Activated T-helper 2 cell treated with anti-CD3 and anti-CD28 coated beads, Interferon-gamma antibody, Interleukin-2, Interleukin-4, amounts not matched to agents 10 μg/mL and 5 μg/mL and 100 μg/mL, durations not matched to agents 14 hours and 24 hours and 36 hours (primary cell): ENCODE measurements around the gene NPIPB6. TPM values are rescaled to one million over a fixed set of nuclear protein-coding genes. Genes with fewer than 3 reads are reported as not detected.
A peak's percentile ranks its signal among the peaks of the same experiment; 100 is the strongest.

Experiments used
- DNase-seq: peaks from one replicate; pipeline ENCODE4 v3.0.0; 2021; ENCODE audit warnings: low spot score
- H3K27ac Mint-ChIP-seq: one replicate; pipeline ENCODE4 v1.8.0; 2021; ENCODE audit warnings: mixed read lengths
- H3K27me3 Mint-ChIP-seq: one replicate; pipeline ENCODE4 v1.8.0; 2021; ENCODE audit warnings: low read depth, mixed read lengths
- H3K36me3 Mint-ChIP-seq: one replicate; pipeline ENCODE4 v1.8.0; 2021; ENCODE audit warnings: low read depth, mixed read lengths
- H3K4me1 Mint-ChIP-seq: one replicate; pipeline ENCODE4 v1.8.0; 2021; ENCODE audit warnings: low read depth, mixed read lengths
- H3K4me3 Mint-ChIP-seq: one replicate; pipeline ENCODE4 v1.8.0; 2021; ENCODE audit warnings: low read depth, mild to moderate bottlenecking, moderate library complexity, mixed read lengths
- H3K9me3 Mint-ChIP-seq: one replicate; pipeline ENCODE4 v1.8.0; 2021; ENCODE audit warnings: mixed read lengths
- intact Hi-C: fragments of 100-400 bp; cut with micrococcal nuclease; formaldehyde crosslinking; loops from one replicate; pipeline ENCODE4 v1.15.1; 2023
- total RNA-seq: library from RNA; stranded (reverse); gene quantifications from 2 replicates; pipeline ENCODE4 v1.2.3, GENCODE V29; 2022

The NPIPB6 gene
- total RNA-seq, 1 donor from 2014 or later: 2.6 TPM

GRCh38 chr16:28303132-28303531 is 60.2 kb downstream of the NPIPB6 start:
- intact Hi-C loops: loop anchor here (5.0 kb wide), 1 partner anchor 166 kb away; no protein-coding TSS in a partner anchor
- Mint-ChIP-seq H3K36me3 (no peaks in the 10 kb centered on the region), H3K4me1 (peaks cover 2% of the 10 kb centered on the region), H3K4me3 (no peak overlapping the region), H3K27me3 (no peaks in the 10 kb centered on the region), H3K27ac (no peak overlapping the region), H3K9me3 (no peaks in the 10 kb centered on the region)
- no peak for DNase-seq

DNA sequence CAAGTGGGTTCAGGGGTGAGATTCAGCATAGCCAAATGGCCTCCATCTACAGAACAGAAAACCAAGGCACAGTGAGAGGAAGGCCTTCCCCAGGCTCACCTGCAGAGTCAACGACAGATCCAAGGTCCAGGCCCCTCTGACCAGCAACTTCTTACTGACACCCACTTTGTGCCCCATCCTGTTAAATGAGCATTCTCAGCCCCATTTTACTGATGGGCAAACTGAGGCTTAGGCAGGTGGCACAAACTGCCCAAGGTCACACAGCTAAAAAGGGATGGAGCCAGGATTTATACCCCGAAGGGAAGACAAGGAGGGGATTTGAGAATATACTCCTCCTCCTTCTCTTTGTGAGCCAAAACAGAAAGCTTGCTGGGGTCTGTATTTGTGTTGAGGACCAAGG is 61.7 kb downstream of the NPIPB6 start:
- Mint-ChIP-seq H3K9me3 (no peaks in the 10 kb centered on the region), H3K4me3 (no peak overlapping the region), H3K27ac (no peak overlapping the region), H3K27me3 (no peaks in the 10 kb centered on the region), H3K4me1 (peaks cover 14% of the 10 kb centered on the region), H3K36me3 (no peaks in the 10 kb centered on the region)
- intact Hi-C loops: loop anchor here (5.0 kb wide), 1 partner anchor 164 kb away; no protein-coding TSS in a partner anchor
- DNase-seq: no peak

- H3K36me3 Mint-ChIP-seq: no peaks in the 10 kb centered on the region
- intact Hi-C loops: loop anchor here (5.0 kb wide), 1 partner anchor 164 kb away; no protein-coding TSS in a partner anchor
- no peaks in the 10 kb centered on the region for H3K9me3 Mint-ChIP-seq
- DNase-seq: no peak
- H3K27ac Mint-ChIP-seq: no peak overlapping the region
- no peaks in the 10 kb centered on the region for H3K27me3 Mint-ChIP-seq
- H3K4me3 Mint-ChIP-seq: no peak overlapping the region
- H3K4me1 Mint-ChIP-seq: peaks cover 15% of the 10 kb centered on the region
These were observed 62.2 kb downstream of the NPIPB6 start for GRCh38 chr16:28301154-28301553.

DNA sequence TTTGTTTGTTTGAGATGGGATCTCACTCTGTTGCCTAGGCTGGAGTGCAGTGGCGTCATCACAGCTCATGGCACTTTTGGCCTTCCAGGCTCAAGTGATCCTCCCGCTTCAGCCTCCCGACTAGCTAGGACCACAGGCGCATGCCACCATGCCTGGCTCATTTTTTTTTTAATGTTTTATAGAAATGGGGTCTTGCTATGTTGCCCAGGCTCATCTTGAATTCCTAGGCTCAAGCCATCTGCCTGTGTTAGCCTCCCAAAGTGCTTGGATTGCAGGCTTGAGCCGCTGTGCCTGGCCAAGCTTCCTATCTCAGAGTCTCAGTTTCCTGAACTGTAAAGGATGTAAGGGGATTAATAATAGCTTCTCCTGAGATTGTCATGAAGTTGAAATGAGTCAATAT is 63.0 kb downstream of the NPIPB6 start:
- intact Hi-C loops: loop anchor here (5.0 kb wide), 1 partner anchor 163 kb away; no protein-coding TSS in a partner anchor
- Mint-ChIP-seq H3K9me3 (no peaks in the 10 kb centered on the region), H3K4me3 (no peak overlapping the region), H3K36me3 (no peaks in the 10 kb centered on the region), H3K27me3 (peaks cover 2% of the 10 kb centered on the region), H3K4me1 (peaks cover 17% of the 10 kb centered on the region), H3K27ac (no peak overlapping the region)
- no peak for DNase-seq

DNA sequence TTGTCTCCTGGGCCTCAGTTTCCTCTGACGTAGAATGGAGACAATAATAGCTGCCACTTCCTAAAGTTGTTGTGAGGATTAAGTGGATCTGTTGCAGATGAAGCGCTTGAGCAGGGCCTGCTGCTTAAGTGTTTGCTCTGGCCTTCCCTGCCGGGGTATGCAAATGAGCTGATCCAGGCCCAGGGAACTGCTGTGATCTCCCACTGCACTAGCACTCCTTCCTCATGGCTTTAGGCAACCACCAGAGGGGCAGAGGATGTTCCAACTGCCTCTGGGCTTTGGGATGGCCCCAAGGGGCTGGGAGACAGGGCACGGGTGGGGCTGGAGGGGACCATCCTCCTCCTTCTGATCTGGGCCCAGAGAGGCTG is 64.8 kb downstream of the NPIPB6 start:
- intact Hi-C loops: loop anchor here (10.0 kb wide), 1 partner anchor 84 kb away; the partner anchor contains the start of gene XPO6
- Mint-ChIP-seq H3K4me3 (no peak overlapping the region), H3K27ac (no peak overlapping the region), H3K36me3 (no peaks in the 10 kb centered on the region), H3K9me3 (no peaks in the 10 kb centered on the region), H3K27me3 (peaks cover 19% of the 10 kb centered on the region), H3K4me1 (peaks cover 21% of the 10 kb centered on the region)
- DNase-seq: no peak

DNA sequence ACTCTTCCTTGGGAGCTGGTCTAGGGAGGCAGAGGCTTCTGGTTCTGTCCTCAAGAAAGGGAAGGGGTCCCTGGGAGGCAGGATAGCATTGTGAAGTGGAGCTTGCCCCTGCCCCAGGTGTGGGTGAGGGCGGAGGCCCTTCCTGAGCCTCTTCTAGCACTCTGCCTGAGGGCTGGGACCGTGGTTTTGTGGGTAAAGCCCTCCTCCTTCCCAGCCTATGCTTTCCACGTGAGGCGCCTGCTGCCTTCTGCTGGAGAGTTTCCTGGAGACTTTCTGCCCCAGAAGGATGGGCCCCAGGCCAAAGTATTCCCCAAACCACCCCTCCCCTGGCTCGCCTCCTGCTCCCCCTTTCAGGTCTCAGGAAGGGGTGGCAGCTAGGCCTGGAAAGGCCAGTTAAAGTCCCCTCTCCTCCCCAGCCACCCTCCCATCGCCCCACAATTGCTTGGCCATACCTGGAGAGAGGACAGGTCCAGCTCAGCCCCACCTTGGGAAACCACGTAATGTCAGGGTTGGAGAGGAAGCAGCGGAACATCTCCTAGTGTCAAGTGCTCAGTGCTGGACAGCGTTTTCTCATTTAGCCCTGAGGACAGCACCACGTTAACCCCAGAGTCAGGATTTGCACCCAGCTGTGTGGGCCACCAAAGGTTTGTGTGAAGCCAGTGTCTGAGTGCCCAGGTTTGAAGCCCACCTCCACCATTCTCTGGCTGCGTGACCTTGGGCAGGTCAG is 65.4 kb downstream of the NPIPB6 start:
- Mint-ChIP-seq H3K9me3 (no peaks in the 10 kb centered on the region), H3K27ac (no peak overlapping the region), H3K36me3 (no peaks in the 10 kb centered on the region), H3K4me1 (peaks cover 21% of the 10 kb centered on the region), H3K4me3 (no peak overlapping the region), H3K27me3 (peaks cover 19% of the 10 kb centered on the region)
- DNase-seq: no peak
- intact Hi-C loops: loop anchor here (10.0 kb wide), 1 partner anchor 83 kb away; the partner anchor contains the start of gene XPO6

- Mint-ChIP-seq H3K4me1 (peaks cover 21% of the 10 kb centered on the region), H3K27me3 (peaks cover 22% of the 10 kb centered on the region), H3K4me3 (no peak overlapping the region), H3K36me3 (no peaks in the 10 kb centered on the region), H3K9me3 (no peaks in the 10 kb centered on the region), H3K27ac (no peak overlapping the region)
- intact Hi-C loops: loop anchor here (10.0 kb wide), 1 partner anchor 83 kb away; the partner anchor contains the start of gene XPO6
- DNase-seq: no peak
These were observed 66.0 kb downstream of the NPIPB6 start for GRCh38 chr16:28297308-28297707.

DNA sequence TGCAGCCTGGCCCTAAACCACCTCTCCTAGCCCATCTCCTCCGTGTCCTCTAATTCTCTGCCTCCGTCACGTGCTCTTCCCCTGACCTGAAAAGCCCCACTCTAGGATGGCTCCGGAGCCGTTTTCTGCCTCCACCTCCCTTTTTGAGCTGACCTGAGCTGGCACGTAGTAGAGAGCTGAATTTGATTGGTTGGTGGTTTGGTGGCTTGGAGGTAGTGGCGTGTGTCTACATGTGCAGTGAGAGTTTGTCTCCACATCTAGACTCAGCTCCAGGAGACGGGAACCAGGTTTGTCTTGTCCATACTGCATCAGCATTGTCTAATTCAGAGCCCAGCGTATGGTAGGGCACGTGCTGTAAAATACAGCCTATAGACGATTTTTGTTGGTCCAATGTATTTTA is 68.0 kb downstream of the NPIPB6 start:
- no peaks in the 10 kb centered on the region for H3K9me3 Mint-ChIP-seq
- no peak overlapping the region for H3K4me3 Mint-ChIP-seq
- DNase-seq: no peak
- intact Hi-C loops: loop anchor here (2.0 to 10.0 kb wide), 2 partner anchors 14 to 80 kb away; partner anchors contain the start of gene XPO6
- peaks cover 33% of the 10 kb centered on the region for H3K4me1 Mint-ChIP-seq
- H3K36me3 Mint-ChIP-seq: no peaks in the 10 kb centered on the region
- peaks cover 22% of the 10 kb centered on the region for H3K27me3 Mint-ChIP-seq
- no peak overlapping the region for H3K27ac Mint-ChIP-seq

DNA sequence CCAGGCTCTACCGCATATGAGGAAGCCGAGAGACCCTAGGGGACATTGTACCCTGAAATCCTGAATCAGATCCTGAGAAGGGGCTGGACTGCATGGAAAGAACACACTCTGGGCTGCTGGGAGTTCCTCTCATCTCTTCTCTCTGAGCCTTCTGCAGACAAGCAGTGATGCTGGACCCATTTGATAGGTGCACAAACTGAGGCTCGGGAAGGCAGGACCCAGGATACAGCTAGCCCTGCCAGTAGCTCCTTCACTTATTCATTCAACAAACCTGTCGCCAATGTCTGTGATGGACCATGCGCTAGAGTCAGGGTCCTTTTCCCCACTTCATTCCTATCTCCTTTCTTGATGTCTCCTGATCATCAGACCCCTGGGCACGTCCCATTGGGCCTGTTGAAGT is 69.1 kb downstream of the NPIPB6 start:
- Mint-ChIP-seq H3K36me3 (no peaks in the 10 kb centered on the region), H3K27ac (no peak overlapping the region), H3K27me3 (peaks cover 22% of the 10 kb centered on the region), H3K4me1 (peaks cover 34% of the 10 kb centered on the region), H3K9me3 (no peaks in the 10 kb centered on the region), H3K4me3 (peak overlapping the region; percentile 66)
- intact Hi-C loops: loop anchor here (2.0 to 10.0 kb wide), 2 partner anchors 15 to 79 kb away; partner anchors contain the start of gene XPO6
- no peak for DNase-seq

GRCh38 chr16:28293601-28293960 is 69.7 kb downstream of the NPIPB6 start:
- peak overlapping the region; percentile 66 for H3K4me3 Mint-ChIP-seq
- peaks cover 38% of the 10 kb centered on the region for H3K4me1 Mint-ChIP-seq
- no peaks in the 10 kb centered on the region for H3K9me3 Mint-ChIP-seq
- no peaks in the 10 kb centered on the region for H3K36me3 Mint-ChIP-seq
- H3K27me3 Mint-ChIP-seq: peaks cover 22% of the 10 kb centered on the region
- intact Hi-C loops: loop anchor here (10.0 kb wide), 1 partner anchor 79 kb away; the partner anchor contains the start of gene XPO6
- no peak for DNase-seq
- H3K27ac Mint-ChIP-seq: no peak overlapping the region

DNA sequence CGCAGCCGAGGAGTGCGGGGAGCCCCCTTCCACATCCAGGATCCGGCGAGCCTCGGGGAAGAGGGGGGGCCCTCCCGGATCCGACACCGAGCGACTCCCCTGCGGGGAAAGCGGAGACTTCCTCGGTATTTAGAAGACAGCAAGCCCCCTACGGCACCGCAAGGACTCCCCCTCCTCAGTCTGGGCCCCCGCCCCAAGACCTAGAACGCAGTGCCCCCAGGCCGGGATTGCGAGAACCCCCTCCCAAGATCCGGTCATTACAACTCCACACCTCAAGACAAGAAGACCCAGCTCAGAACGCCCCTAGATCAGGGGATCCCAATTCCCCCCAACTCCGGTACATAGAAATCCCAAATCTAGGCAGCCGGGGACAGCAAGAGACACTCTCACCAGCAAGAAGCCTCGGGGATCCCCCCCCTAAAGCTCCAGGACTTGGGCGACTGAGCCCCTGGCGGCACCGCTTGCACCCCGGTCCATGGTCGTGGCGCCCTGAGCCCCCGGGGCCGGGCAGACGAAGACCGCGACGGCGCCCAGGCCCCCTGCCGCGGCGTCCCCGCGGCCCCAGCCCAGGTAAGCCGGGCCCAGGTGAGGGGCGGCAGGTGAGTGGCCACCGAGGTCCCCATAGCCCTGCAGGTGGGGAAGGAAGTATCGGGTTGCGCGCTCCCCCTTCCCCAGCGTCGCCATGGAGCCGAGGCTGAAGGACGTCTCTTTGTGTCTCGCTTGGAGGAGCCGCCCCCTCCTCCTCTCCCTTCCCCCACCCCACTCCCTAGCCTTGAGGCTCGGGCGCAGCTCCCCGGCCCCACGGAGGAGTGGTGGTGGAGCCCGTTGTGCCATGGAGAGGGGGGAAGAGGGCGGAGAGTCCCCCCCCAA is 70.3 kb downstream of the NPIPB6 start:
- no peaks in the 10 kb centered on the region for H3K36me3 Mint-ChIP-seq
- H3K27me3 Mint-ChIP-seq: peaks cover 22% of the 10 kb centered on the region
- H3K9me3 Mint-ChIP-seq: no peaks in the 10 kb centered on the region
- no peak for DNase-seq
- intact Hi-C loops: loop anchor here (10.0 kb wide), 1 partner anchor 78 kb away; the partner anchor contains the start of gene XPO6
- H3K4me1 Mint-ChIP-seq: peaks cover 37% of the 10 kb centered on the region
- no peak overlapping the region for H3K27ac Mint-ChIP-seq
- H3K4me3 Mint-ChIP-seq: peak overlapping the region; percentile 75
